ENCODE results near the gene FIGNL2. TPM values are rescaled to one million over a fixed set of nuclear protein-coding genes. Genes with fewer than 3 reads are reported as not detected.

FIGNL2 gene
- total RNA-seq, 1 experiment from 2014 or later = 0.27 TPM

- H3K27me3 ChIP-seq (ENCODE audit: insufficient read depth, low read length) = peaks cover 24% of the 10 kb centered on the region; the same call in 1 of the 2 replicates
- DNase-seq (ENCODE audit: low read depth, low spot score) = no peak
- intact Hi-C loops (cut with micrococcal nuclease) = no loop called here
Observed at GRCh38 chr12:51833448-51834227, 14.9 kb downstream of the FIGNL2 start.

More at GRCh38 chr12:51833448-51834227, 14.9 kb downstream of the FIGNL2 start:
- no peak overlapping the region for H2AFZ ChIP-seq (ENCODE audit: low read depth, low read length, poor library complexity, severe bottlenecking)
- no peaks in the 10 kb centered on the region for H3K79me2 ChIP-seq (ENCODE audit: insufficient read depth, low read length)
- no peak overlapping the region for H3K4me2 ChIP-seq (ENCODE audit: low read length)
- ChIA-PET RAD21 (ENCODE audit: low non-redundant PET in 1 of 2, low total read pairs in 2 of 2, uncharacterized antibody in 2 of 2, unreplicated experiment in 2 of 2) (no interaction called here), CTCF (no interaction called here), POLR2A (no interaction called here)
- H3K9me3 ChIP-seq (ENCODE audit: control insufficient read depth in 1 of 2, insufficient read depth in 1 of 2, low read depth in 1 of 2, low read length in 2 of 2) = no peaks in the 10 kb centered on the region
- peaks cover 0 to 11% of the 10 kb centered on the region in 2 experiments; a peak in 2 of 4 replicates for H3K4me1 ChIP-seq (ENCODE audit: control insufficient read depth in 1 of 2, insufficient read depth in 2 of 2, low read length in 2 of 2)
- no peak overlapping the region for H3K27ac ChIP-seq (ENCODE audit: low read depth, low read length)
- BruUV-seq (replicated peaks) = no TSS peak
- TF ChIP-seq YY1 (IDR thresholded peaks at IDR 0.05; ENCODE audit: extremely low read depth, insufficient replicate concordance, low read depth, low read length) (no peak), EZH2phosphoT487 (IDR thresholded peaks at IDR 0.05; ENCODE audit: borderline replicate concordance) (no peak), FOSL1 (IDR thresholded peaks at IDR 0.05; ENCODE audit: low read depth) (no peak), JUND (IDR thresholded peaks at IDR 0.05) (no peak), ZNF274 (IDR thresholded peaks at IDR 0.05; ENCODE audit: low read depth, low read length) (no peak), TCF7L2 (IDR thresholded peaks at IDR 0.05; ENCODE audit: borderline replicate concordance, extremely low read depth, insufficient read depth, insufficient read length) (no peak), CTCF (IDR thresholded peaks at IDR 0.05 in 2 of 3, conservative IDR thresholded peaks at IDR 0.05 in 1 of 3; ENCODE audit: borderline replicate concordance in 1 of 3, insufficient read depth in 1 of 3, low read depth in 2 of 3, low read length in 2 of 3) (no peak), SRF (IDR thresholded peaks at IDR 0.05; ENCODE audit: low read depth) (no peak), EGR1 (IDR thresholded peaks at IDR 0.05; ENCODE audit: low read depth) (no peak), ZBTB33 (IDR thresholded peaks at IDR 0.05; ENCODE audit: extremely low read depth, insufficient replicate concordance, low read length) (no peak), CEBPB (IDR thresholded peaks at IDR 0.05; ENCODE audit: low read depth) (no peak), SP1 (IDR thresholded peaks at IDR 0.05; ENCODE audit: low read depth) (no peak), POLR2AphosphoS5 (IDR thresholded peaks at IDR 0.05; ENCODE audit: low read depth, low read length) (no peak), REST (IDR thresholded peaks at IDR 0.05; ENCODE audit: low read depth) (no peak), MAX (IDR thresholded peaks at IDR 0.05) (no peak)
- H3K36me3 ChIP-seq (ENCODE audit: control insufficient read depth in 1 of 2, insufficient read depth in 2 of 2, low read length in 2 of 2) = no peaks in the 10 kb centered on the region
- ATAC-seq = no peak
- no peaks in the 10 kb centered on the region for H3K9me2 ChIP-seq (ENCODE audit: insufficient read depth)
- H4K20me1 ChIP-seq (ENCODE audit: insufficient read depth) = no peaks in the 10 kb centered on the region
- H3K9ac ChIP-seq (ENCODE audit: low read length) = no peak overlapping the region
- H3K4me3 ChIP-seq (replicated peaks in 1 of 2; ENCODE audit: low read depth in 1 of 2, low read length in 2 of 2) = no peak overlapping the region
